HCT116 (cell line): Measurements from ENCODE around the gene PYDC1. TPM values are rescaled to one million over a fixed set of nuclear protein-coding genes. Genes with fewer than 3 reads are reported as not detected.

ENCODE experiments used
- ATAC-seq: fragments of 200-7000 bp; cut with Tn5 transposase; 2 replicates; pipeline ENCODE4 v1.9.1; 2020; ENCODE audit warnings: mild to moderate bottlenecking, moderate library complexity
- BruUV-seq: library from RNA; stranded (reverse); fragments of 400-500 nt; replicated peaks from 2 replicates; lab custom pipeline; 2021; lab: Mats Ljungman, UMichigan
- CTCF ChIA-PET: fragments of 300-600 bp; sonication (Branson Sonifier 250); formaldehyde crosslinking; loops from one replicate; lab custom pipeline; 2021; ENCODE audit warnings: antibody characterized with exemption; lab: Charles Lee
- POLR2A ChIA-PET: fragments of 300-600, 350-600 bp; sonication (Branson Sonifier 250); formaldehyde crosslinking; loops from one replicate; lab custom pipeline; 2021; ENCODE audit warnings: antibody characterized with exemption; lab: Charles Lee
- RAD21 ChIA-PET, 2 experiments: fragments of 300-600 bp; sonication (Branson Sonifier 250); formaldehyde crosslinking; loops; one replicate each; lab custom pipeline; 2023; ENCODE audit warnings: low total read pairs in 2 of 2; ENCODE audit not compliant: uncharacterized antibody in 2 of 2, unreplicated experiment in 2 of 2, low non-redundant PET in 1 of 2; lab: Charles Lee
- DNase-seq: peaks from one replicate; pipeline ENCODE4 v3.0.0-alpha.2; 2010; ENCODE audit warnings: low read depth, low spot score
- H2AFZ ChIP-seq: fragments of 200-600 bp; shearing (Covaris generic), sonication (generic); 2 replicates; pipeline ENCODE4 v1.6.1; 2017; ENCODE audit warnings: low read depth, mixed run types, mixed read lengths, antibody characterized with exemption, low read length; ENCODE audit not compliant: poor library complexity, severe bottlenecking
- H3K27ac ChIP-seq: 2 replicates; pipeline ENCODE4 v1.5.1; 2012; ENCODE audit warnings: low read depth, low read length
- H3K27me3 ChIP-seq: fragments of 200-600 bp; sonication (generic); 2 replicates; pipeline ENCODE4 v1.6.1; 2016; ENCODE audit warnings: mixed run types, low read length, mixed read lengths; ENCODE audit not compliant: insufficient read depth
- H3K36me3 ChIP-seq, 2 experiments: fragments of 200-500 bp in 1 of 2; fragments of 200-600 bp in 1 of 2; sonication (Bioruptor generic) in 1 of 2; sonication (generic) in 1 of 2; 2 replicates each; pipeline versions ENCODE4 v1.5.1 to v1.6.1; 2014 to 2016; ENCODE audit warnings: low read length in 2 of 2, inconsistent platforms in 1 of 2, mixed read lengths in 1 of 2, mixed run types in 1 of 2; ENCODE audit not compliant: insufficient read depth in 2 of 2, control insufficient read depth in 1 of 2
- H3K4me1 ChIP-seq, 2 experiments: fragments of 200-600 bp in 1 of 2; sonication (generic) in 1 of 2; 2 replicates each; pipeline versions ENCODE4 v1.5.1 to v1.6.1; 2012 to 2017; ENCODE audit warnings: low read length in 2 of 2, inconsistent platforms in 1 of 2, mild to moderate bottlenecking in 1 of 2, mixed read lengths in 1 of 2, mixed run types in 1 of 2, moderate library complexity in 1 of 2; ENCODE audit not compliant: insufficient read depth in 2 of 2, control insufficient read depth in 1 of 2
- H3K4me2 ChIP-seq: fragments of 200-600 bp; sonication (generic); 2 replicates; pipeline ENCODE4 v1.6.1; 2017; ENCODE audit warnings: mixed run types, low read length, mixed read lengths
- H3K4me3 ChIP-seq, 2 experiments: fragments of 200-600 bp in 1 of 2; sonication (generic) in 1 of 2; replicated peaks in 1 of 2; 2 replicates each; pipeline ENCODE4 v1.5.1; 2011 to 2016; ENCODE audit warnings: low read length in 2 of 2, control low read depth in 1 of 2, low read depth in 1 of 2, mild to moderate bottlenecking in 1 of 2, mixed read lengths in 1 of 2, mixed run types in 1 of 2
- H3K79me2 ChIP-seq: fragments of 200-600 bp; sonication (generic); 2 replicates; pipeline ENCODE4 v1.6.1; 2017; ENCODE audit warnings: mild to moderate bottlenecking, mixed run types, low read length, moderate library complexity, mixed read lengths; ENCODE audit not compliant: insufficient read depth
- H3K9ac ChIP-seq: fragments of 200-600 bp; sonication (generic); 2 replicates; pipeline ENCODE4 v1.6.1; 2016; ENCODE audit warnings: low read length, mixed read lengths
- H3K9me2 ChIP-seq: fragments of 200-600 bp; sonication (generic), shearing (Covaris generic); 2 replicates; pipeline ENCODE4 v1.6.1; 2017; ENCODE audit warnings: mixed run types, mild to moderate bottlenecking, moderate library complexity; ENCODE audit not compliant: insufficient read depth
- H3K9me3 ChIP-seq, 2 experiments: fragments of 200-500 bp in 1 of 2; fragments of 200-600 bp in 1 of 2; sonication (Bioruptor generic) in 1 of 2; sonication (generic) in 1 of 2; 2 replicates each; pipeline ENCODE4 v1.6.1; 2014 to 2017; ENCODE audit warnings: low read length in 2 of 2, mixed read lengths in 2 of 2, inconsistent platforms in 1 of 2, low read depth in 1 of 2, mild to moderate bottlenecking in 1 of 2, mixed run types in 1 of 2, moderate library complexity in 1 of 2; ENCODE audit not compliant: control insufficient read depth in 1 of 2, insufficient read depth in 1 of 2
- H4K20me1 ChIP-seq: fragments of 200-600 bp; sonication (generic), shearing (Covaris generic); 2 replicates; pipeline ENCODE4 v1.6.1; 2017; ENCODE audit warnings: mixed run types, mild to moderate bottlenecking, moderate library complexity; ENCODE audit not compliant: insufficient read depth
- ATF3 ChIP-seq: IDR thresholded peaks from 2 replicates; pipeline ENCODE4 v1.6.1; 2012
- CBX3 ChIP-seq: IDR thresholded peaks from 2 replicates; pipeline ENCODE4 v1.6.1; 2012; ENCODE audit warnings: low read depth
- CEBPB ChIP-seq: IDR thresholded peaks from 2 replicates; pipeline ENCODE4 v1.6.1; 2012; ENCODE audit warnings: low read depth
- CTCF ChIP-seq, 3 experiments: fragments of 200-600 bp in 1 of 3; sonication (generic) in 1 of 3; IDR thresholded peaks in 2 of 3; conservative IDR thresholded peaks in 1 of 3; 2 replicates each; pipeline ENCODE4 v1.5.1; 2012 to 2017; ENCODE audit warnings: low read depth in 2 of 3, low read length in 2 of 3, antibody characterized with exemption in 1 of 3, borderline replicate concordance in 1 of 3, control low read depth in 1 of 3, mild to moderate bottlenecking in 1 of 3, mixed read lengths in 1 of 3, mixed run types in 1 of 3, moderate library complexity in 1 of 3; ENCODE audit not compliant: insufficient read depth in 1 of 3
- ELF1 ChIP-seq: IDR thresholded peaks from 2 replicates; pipeline ENCODE4 v1.6.1; 2012; ENCODE audit warnings: low read depth, borderline replicate concordance
- EZH2 ChIP-seq: fragments of 200-600 bp; sonication (generic); IDR thresholded peaks from 2 replicates; pipeline ENCODE4 v1.6.1; 2017; ENCODE audit warnings: antibody characterized with exemption, mixed run types
- EZH2phosphoT487 ChIP-seq: fragments of 200-600 bp; IDR thresholded peaks from 2 replicates; pipeline ENCODE4 v1.6.1; 2018; ENCODE audit warnings: antibody characterized with exemption, borderline replicate concordance
- FOSL1 ChIP-seq: IDR thresholded peaks from 2 replicates; pipeline ENCODE4 v1.6.1; 2012; ENCODE audit warnings: low read depth
- JUND ChIP-seq: IDR thresholded peaks from 2 replicates; pipeline ENCODE4 v1.6.1; 2012
- POLR2AphosphoS5 ChIP-seq: IDR thresholded peaks from 2 replicates; pipeline ENCODE4 v1.6.1; 2011; ENCODE audit warnings: mild to moderate bottlenecking, low read depth, low read length, moderate library complexity
- REST ChIP-seq: IDR thresholded peaks from 2 replicates; pipeline ENCODE4 v1.6.1; 2012; ENCODE audit warnings: low read depth
- SIN3A ChIP-seq: IDR thresholded peaks from 2 replicates; pipeline ENCODE4 v1.6.1; 2012; ENCODE audit warnings: low read depth
- SP1 ChIP-seq: IDR thresholded peaks from 2 replicates; pipeline ENCODE4 v1.6.1; 2012; ENCODE audit warnings: low read depth
- SRF ChIP-seq: IDR thresholded peaks from 2 replicates; pipeline ENCODE4 v1.6.1; 2012; ENCODE audit warnings: low read depth
- TCF7L2 ChIP-seq: IDR thresholded peaks from 2 replicates; pipeline ENCODE4 v1.7.0; 2011; ENCODE audit warnings: borderline replicate concordance, inconsistent platforms; ENCODE audit not compliant: insufficient read depth, insufficient read length; ENCODE audit errors: extremely low read depth
- YY1 ChIP-seq: IDR thresholded peaks from 2 replicates; pipeline ENCODE4 v1.6.1; 2011; ENCODE audit warnings: low read length, low read depth, moderate library complexity, mild to moderate bottlenecking; ENCODE audit not compliant: insufficient replicate concordance; ENCODE audit errors: extremely low read depth
- ZFX ChIP-seq: fragments of 450-650 bp; IDR thresholded peaks from 2 replicates; pipeline ENCODE4 v1.6.1; 2017
- intact Hi-C: fragments of 100-400 bp; cut with micrococcal nuclease; formaldehyde crosslinking; loops from 2 replicates; pipeline ENCODE4 v1.10.0; 2022
- total RNA-seq: library from RNA; stranded (reverse); gene quantifications from one replicate; pipeline ENCODE4 v1.2.1, GENCODE V29; 2021; ENCODE audit not compliant: unreplicated experiment

PYDC1 gene
- total RNA-seq, 1 experiment from 2014 or later = not detected

- ATAC-seq = no peak
- RAD21 ChIA-PET = no interaction called here
Measured at GRCh38 chr16:31242206-31242605, 25.3 kb upstream of the PYDC1 start.

More at GRCh38 chr16:31242206-31242605, 25.3 kb upstream of the PYDC1 start:
- no peak for DNase-seq
- BruUV-seq = no TSS peak
- intact Hi-C loops = no loop called here
- Histone ChIP-seq H3K4me3 (no peak overlapping the region), H4K20me1 (no peaks in the 10 kb centered on the region), H3K9ac (no peak overlapping the region), H3K36me3 (no peaks in the 10 kb centered on the region), H3K9me3 (no peaks in the 10 kb centered on the region), H3K4me1 (no peaks in the 10 kb centered on the region), H3K27me3 (no peaks in the 10 kb centered on the region), H3K27ac (no peak overlapping the region), H3K79me2 (no peaks in the 10 kb centered on the region), H2AFZ (no peak overlapping the region), H3K4me2 (no peak overlapping the region), H3K9me2 (no peaks in the 10 kb centered on the region)
- TF ChIP-seq YY1 (no peak), CEBPB (no peak), REST (no peak), SIN3A (no peak), ZFX (no peak), EZH2 (no peak), FOSL1 (no peak), ATF3 (no peak), EZH2phosphoT487 (no peak), CTCF (IDR thresholded peaks at IDR 0.05 in 2 of 3, conservative IDR thresholded peaks at IDR 0.05 in 1 of 3; ENCODE audit: borderline replicate concordance in 1 of 3, insufficient read depth in 1 of 3, low read depth in 2 of 3, low read length in 2 of 3) (no peak), CBX3 (no peak), SRF (no peak), POLR2AphosphoS5 (no peak), ELF1 (no peak), TCF7L2 (no peak), JUND (no peak), SP1 (no peak)
- POLR2A ChIA-PET = no interaction called here
- CTCF ChIA-PET = no interaction called here
